Mesenchymal stem cell (in vitro differentiated cells and primary cell): ENCODE data around the gene MAP4K4.

Experiments
- DNase-seq: peaks from one replicate; pipeline ENCODE4 v3.0.0-alpha.2; 2013
- H2AFZ ChIP-seq: one replicate; pipeline ENCODE4 v1.6.1; 2013; ENCODE audit warnings: low read depth, mild to moderate bottlenecking, control low read depth, inconsistent platforms, low read length, moderate library complexity
- H2AK5ac ChIP-seq: 2 replicates; pipeline ENCODE4 v1.6.1; 2013; ENCODE audit warnings: low read length, moderate library complexity, mild to moderate bottlenecking, inconsistent platforms; ENCODE audit not compliant: severe bottlenecking
- H2BK120ac ChIP-seq: one replicate; pipeline ENCODE4 v1.6.1; 2013; ENCODE audit warnings: low read depth, mild to moderate bottlenecking, inconsistent platforms, low read length, moderate library complexity
- H2BK12ac ChIP-seq, 2 experiments: one replicate each; pipeline ENCODE4 v1.6.1; 2013; ENCODE audit warnings: inconsistent platforms in 2 of 2, low read length in 2 of 2, mild to moderate bottlenecking in 2 of 2, moderate library complexity in 2 of 2, control low read depth in 1 of 2
- H2BK15ac ChIP-seq: one replicate; pipeline ENCODE4 v1.6.1; 2013; ENCODE audit warnings: mild to moderate bottlenecking, low read depth, inconsistent platforms; ENCODE audit not compliant: poor library complexity, severe bottlenecking
- H2BK5ac ChIP-seq: 2 replicates; pipeline ENCODE4 v1.6.1; 2013; ENCODE audit warnings: low read depth, mild to moderate bottlenecking, low read length, control low read depth, inconsistent platforms; ENCODE audit not compliant: poor library complexity, severe bottlenecking
- H3K14ac ChIP-seq, 2 experiments: one replicate each; pipeline ENCODE4 v1.6.1; 2013; ENCODE audit warnings: inconsistent platforms in 2 of 2, low read length in 2 of 2, control low read depth in 1 of 2, mild to moderate bottlenecking in 1 of 2, moderate library complexity in 1 of 2
- H3K18ac ChIP-seq, 2 experiments: one replicate each; pipeline ENCODE4 v1.6.1; 2013; ENCODE audit warnings: inconsistent platforms in 2 of 2, low read length in 2 of 2, control low read depth in 1 of 2, low read depth in 1 of 2, mild to moderate bottlenecking in 1 of 2
- H3K23ac ChIP-seq, 2 experiments: one replicate each; pipeline ENCODE4 v1.6.1; 2013; ENCODE audit warnings: inconsistent platforms in 2 of 2, low read length in 2 of 2, mild to moderate bottlenecking in 2 of 2, moderate library complexity in 2 of 2, control low read depth in 1 of 2
- H3K27ac ChIP-seq: 2 replicates; pipeline ENCODE4 v1.5.1; 2013; ENCODE audit warnings: mild to moderate bottlenecking, moderate library complexity, low read length, control low read depth, inconsistent platforms; ENCODE audit not compliant: poor library complexity, severe bottlenecking
- H3K27me3 ChIP-seq, 2 experiments: 2 replicates each; pipeline versions ENCODE4 v1.6.1 to v1.7.0; 2013; ENCODE audit warnings: low read length in 2 of 2, mild to moderate bottlenecking in 2 of 2, moderate library complexity in 2 of 2, control low read depth in 1 of 2, inconsistent platforms in 1 of 2; ENCODE audit not compliant: control insufficient read depth in 1 of 2, insufficient read depth in 1 of 2
- H3K36me3 ChIP-seq, 2 experiments: 2 replicates each; pipeline versions ENCODE4 v1.6.1 to v1.7.0; 2013; ENCODE audit warnings: low read length in 2 of 2, control low read depth in 1 of 2, inconsistent platforms in 1 of 2, low read depth in 1 of 2, mild to moderate bottlenecking in 1 of 2; ENCODE audit not compliant: insufficient read depth in 2 of 2, control insufficient read depth in 1 of 2
- H3K4ac ChIP-seq, 2 experiments: one replicate each; pipeline ENCODE4 v1.6.1; 2013; ENCODE audit warnings: inconsistent platforms in 2 of 2, low read length in 2 of 2, mild to moderate bottlenecking in 2 of 2, moderate library complexity in 2 of 2, control low read depth in 1 of 2, low read depth in 1 of 2
- H3K4me1 ChIP-seq: 2 replicates; pipeline ENCODE4 v1.6.1; 2013; ENCODE audit warnings: low read depth, low read length, control low read depth; ENCODE audit not compliant: control insufficient read depth, insufficient read depth
- H3K4me2 ChIP-seq: 2 replicates; pipeline ENCODE4 v1.6.1; 2013; ENCODE audit warnings: low read length, mild to moderate bottlenecking, inconsistent platforms; ENCODE audit not compliant: poor library complexity, severe bottlenecking
- H3K4me3 ChIP-seq, 2 experiments: 2 replicates each; pipeline versions ENCODE4 v1.5.1 to v1.7.0; 2013; ENCODE audit warnings: low read length in 2 of 2, mild to moderate bottlenecking in 2 of 2, control low read depth in 1 of 2, low read depth in 1 of 2; ENCODE audit not compliant: insufficient read depth in 1 of 2
- H3K79me1 ChIP-seq: replicated peaks from 2 replicates; pipeline ENCODE4 v1.6.1; 2013; ENCODE audit warnings: mild to moderate bottlenecking, control low read depth, low read length, inconsistent platforms; ENCODE audit not compliant: poor library complexity, severe bottlenecking
- H3K9ac ChIP-seq: 2 replicates; pipeline ENCODE4 v1.7.0; 2013; ENCODE audit warnings: mild to moderate bottlenecking, low read length, moderate library complexity
- H3K9me3 ChIP-seq: 2 replicates; pipeline ENCODE4 v1.7.0; 2013; ENCODE audit warnings: mild to moderate bottlenecking, low read length; ENCODE audit not compliant: control insufficient read depth
- H4K8ac ChIP-seq: one replicate; pipeline ENCODE4 v1.6.1; 2013; ENCODE audit warnings: inconsistent platforms, mild to moderate bottlenecking, low read length, moderate library complexity
- H4K91ac ChIP-seq: one replicate; pipeline ENCODE4 v1.6.1; 2013; ENCODE audit warnings: mild to moderate bottlenecking, low read length, inconsistent platforms
- WGBS: methylation state at CpG from one replicate; pipeline ENCODE4 v1.1.7; 2013; ENCODE audit warnings: mixed read lengths; 5-methylcytosine and 5-hydroxymethylcytosine counted together

The MAP4K4 gene

GRCh38 chr2:101808006-101808562 is 110.6 kb downstream of the MAP4K4 start:
- Histone ChIP-seq H2AK5ac (peak overlapping the region; percentile 76), H3K4me1 (peaks cover 26% of the 10 kb centered on the region), H4K91ac (no peak overlapping the region), H4K8ac (no peak overlapping the region), H3K4me3 (no peak overlapping the region), H3K9ac (no peak overlapping the region), H2AFZ (no peak overlapping the region), H3K79me1 (peaks cover 4% of the 10 kb centered on the region), H3K27ac (peak overlapping the region; percentile 31), H2BK12ac (peak overlapping the region; percentile 64 to 84), H3K4ac (peak overlapping the region in 1 of 2 experiments; percentile 79), H3K36me3 (peaks cover 0 to 40% of the 10 kb centered on the region in 2 experiments), H3K14ac (peak overlapping the region in 1 of 2 experiments; percentile 96), H3K27me3 (no peaks in the 10 kb centered on the region), H2BK15ac (no peak overlapping the region), H3K4me2 (no peak overlapping the region), H3K23ac (no peak overlapping the region), H2BK120ac (no peak overlapping the region), H3K18ac (peak overlapping the region; percentile 43 to 87), H2BK5ac (no peak overlapping the region), H3K9me3 (no peaks in the 10 kb centered on the region)
- no peak for DNase-seq
- 84% methylated on average over 4 of the region's 6 CpGs for WGBS

GRCh38 chr2:101809698-101810097 is 112.2 kb downstream of the MAP4K4 start:
- H2BK15ac ChIP-seq: no peak overlapping the region
- H2AFZ ChIP-seq: no peak overlapping the region
- no peak overlapping the region for H3K23ac ChIP-seq

GRCh38 chr2:101811226-101812015 is 113.9 kb downstream of the MAP4K4 start:
- H3K27me3 ChIP-seq: no peaks in the 10 kb centered on the region
- no peak overlapping the region for H2BK120ac ChIP-seq
- no peak for DNase-seq
- peaks cover 0 to 39% of the 10 kb centered on the region in 2 experiments for H3K36me3 ChIP-seq
- H3K14ac ChIP-seq: peak overlapping the region in 1 of 2 experiments; percentile 83
- H2BK12ac ChIP-seq: peak overlapping the region in 1 of 2 experiments; percentile 40
- H3K4ac ChIP-seq: no peak overlapping the region
- no peak overlapping the region for H3K9ac ChIP-seq
- no peak overlapping the region for H4K91ac ChIP-seq
- H3K4me1 ChIP-seq: peaks cover 19% of the 10 kb centered on the region
- 85% methylated on average over 11 of the region's 11 CpGs for WGBS
- no peak overlapping the region for H2AK5ac ChIP-seq
- H3K27ac ChIP-seq: no peak overlapping the region
- no peak overlapping the region for H4K8ac ChIP-seq
- H3K79me1 ChIP-seq: peaks cover 5% of the 10 kb centered on the region
- H3K4me2 ChIP-seq: no peak overlapping the region
- H3K9me3 ChIP-seq: no peaks in the 10 kb centered on the region
- no peak overlapping the region for H3K23ac ChIP-seq
- H2AFZ ChIP-seq: no peak overlapping the region
- H3K18ac ChIP-seq: peak overlapping the region in 1 of 2 experiments; percentile 25
- no peak overlapping the region for H3K4me3 ChIP-seq
- H2BK15ac ChIP-seq: no peak overlapping the region
- H2BK5ac ChIP-seq: no peak overlapping the region

More at GRCh38 chr2:101809698-101810097, 112.2 kb downstream of the MAP4K4 start:
- H3K27me3 ChIP-seq: no peaks in the 10 kb centered on the region
- peaks cover 19% of the 10 kb centered on the region for H3K4me1 ChIP-seq
- H3K79me1 ChIP-seq: peaks cover 5% of the 10 kb centered on the region
- H4K91ac ChIP-seq: no peak overlapping the region
- no peak overlapping the region for H3K18ac ChIP-seq
- no peak for DNase-seq
- H2BK120ac ChIP-seq: no peak overlapping the region
- H2BK12ac ChIP-seq: no peak overlapping the region
- H3K14ac ChIP-seq: no peak overlapping the region
- H3K4me2 ChIP-seq: no peak overlapping the region
- H2BK5ac ChIP-seq: no peak overlapping the region
- no peaks in the 10 kb centered on the region for H3K9me3 ChIP-seq
- H4K8ac ChIP-seq: no peak overlapping the region
- H3K9ac ChIP-seq: no peak overlapping the region
- H3K36me3 ChIP-seq: peaks cover 0 to 43% of the 10 kb centered on the region in 2 experiments
- H2AK5ac ChIP-seq: peak overlapping the region; percentile 46
- H3K27ac ChIP-seq: no peak overlapping the region
- H3K4me3 ChIP-seq: no peak overlapping the region
- H3K4ac ChIP-seq: no peak overlapping the region

- H3K27me3 ChIP-seq: no peaks in the 10 kb centered on the region
- no peak overlapping the region for H3K4me3 ChIP-seq
- H3K18ac ChIP-seq: no peak overlapping the region
- peaks cover 19% of the 10 kb centered on the region for H3K4me1 ChIP-seq
- H3K79me1 ChIP-seq: peaks cover 7% of the 10 kb centered on the region
- no peak overlapping the region for H2BK5ac ChIP-seq
- no peak overlapping the region for H2BK12ac ChIP-seq
- H2BK120ac ChIP-seq: no peak overlapping the region
- H3K9ac ChIP-seq: no peak overlapping the region
- H4K91ac ChIP-seq: no peak overlapping the region
- H3K36me3 ChIP-seq: peaks cover 0 to 43% of the 10 kb centered on the region in 2 experiments
- no peak overlapping the region for H4K8ac ChIP-seq
- no peak overlapping the region for H3K23ac ChIP-seq
- no peaks in the 10 kb centered on the region for H3K9me3 ChIP-seq
- H2BK15ac ChIP-seq: no peak overlapping the region
- H2AFZ ChIP-seq: no peak overlapping the region
- no peak overlapping the region for H2AK5ac ChIP-seq
- no peak overlapping the region for H3K4me2 ChIP-seq
- H3K27ac ChIP-seq: no peak overlapping the region
- WGBS: 100% methylated on average over 5 of the region's 7 CpGs
- no peak for DNase-seq
- H3K4ac ChIP-seq: no peak overlapping the region
- H3K14ac ChIP-seq: no peak overlapping the region
Observed at GRCh38 chr2:101812226-101812625, 114.7 kb downstream of the MAP4K4 start.
